ENCODE results near the gene DMRTB1.

Gene DMRTB1

DNA sequence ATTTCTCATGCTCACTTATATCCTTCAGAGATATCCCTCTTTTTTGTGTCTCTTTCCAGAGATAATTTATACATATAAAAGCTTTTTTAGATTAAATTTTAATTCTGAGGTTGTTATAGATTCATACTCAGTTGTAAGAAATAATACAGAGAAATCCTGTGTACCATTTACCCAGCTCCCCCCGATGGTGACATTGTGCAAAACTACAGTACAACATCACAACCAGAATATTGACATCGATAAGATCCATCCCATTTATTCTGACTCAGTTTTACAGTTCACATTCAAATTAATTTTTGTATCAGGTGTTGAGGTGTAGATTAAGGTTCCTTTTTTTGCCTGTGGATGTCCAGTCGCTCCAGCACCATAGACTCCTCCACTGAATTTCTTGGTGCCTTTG, 14.3 kb downstream of the DMRTB1 start:
- H3K4me1 ChIP-seq (ENCODE audit: insufficient read depth, insufficient read length), result peaks cover 10% of the 10 kb centered on the region
- DNase-seq (ENCODE audit: low read depth, low spot score), result no peak
- no peak overlapping the region for H3K9ac ChIP-seq (ENCODE audit: insufficient read length, low read depth)
- peaks cover 20% of the 10 kb centered on the region; the same call in 1 of the 2 replicates for H3K9me3 ChIP-seq (ENCODE audit: insufficient read depth, low read length)
- H3K27me3 ChIP-seq (ENCODE audit: insufficient read depth, insufficient read length), result peaks cover 12% of the 10 kb centered on the region
- TF ChIP-seq YY1 (IDR thresholded peaks at IDR 0.05; ENCODE audit: insufficient read depth, insufficient read length) (no peak), SUZ12 (IDR thresholded peaks at IDR 0.05; ENCODE audit: extremely low read depth, insufficient read depth, insufficient read length) (no peak), ZNF274 (IDR thresholded peaks at IDR 0.05; ENCODE audit: low read depth, low read length) (no peak)
- H3K36me3 ChIP-seq (ENCODE audit: insufficient read depth, insufficient read length, low read length), result no peaks in the 10 kb centered on the region
- no peak overlapping the region for H3K4me3 ChIP-seq (ENCODE audit: insufficient read length, low read depth)

DNA sequence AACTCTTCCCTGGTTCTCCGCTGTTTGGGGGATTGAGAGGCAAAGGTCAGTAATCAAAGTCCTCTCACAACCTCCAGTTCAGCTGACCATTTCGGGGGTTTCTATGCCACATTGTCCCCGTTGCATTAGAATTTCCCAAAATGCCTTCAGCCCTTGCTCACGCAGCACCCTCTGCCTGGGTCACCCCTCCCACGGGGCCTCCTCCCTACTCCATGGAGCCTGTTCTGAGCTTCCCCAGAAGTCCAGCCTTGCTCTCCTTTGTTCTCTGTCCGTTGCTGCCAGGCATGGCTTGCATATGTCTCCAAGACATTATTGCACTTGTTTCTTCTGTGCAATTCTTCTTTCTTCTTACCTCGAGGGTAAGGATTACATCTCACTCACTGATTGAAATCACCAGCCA, 16.5 kb downstream of the DMRTB1 start:
- Histone ChIP-seq H3K27me3 (ENCODE audit: insufficient read depth, insufficient read length) (peaks cover 12% of the 10 kb centered on the region), H3K4me3 (ENCODE audit: insufficient read length, low read depth) (no peak overlapping the region), H3K4me1 (ENCODE audit: insufficient read depth, insufficient read length) (peaks cover 6% of the 10 kb centered on the region), H3K9ac (ENCODE audit: insufficient read length, low read depth) (no peak overlapping the region), H3K9me3 (ENCODE audit: insufficient read depth, low read length) (peaks cover 9% of the 10 kb centered on the region; the same call in 1 of the 2 replicates), H3K36me3 (ENCODE audit: insufficient read depth, insufficient read length, low read length) (no peaks in the 10 kb centered on the region)
- no peak for TF ChIP-seq ZNF274 (IDR thresholded peaks at IDR 0.05; ENCODE audit: low read depth, low read length)
- no peak for TF ChIP-seq YY1 (IDR thresholded peaks at IDR 0.05; ENCODE audit: insufficient read depth, insufficient read length)
- no peak for TF ChIP-seq SUZ12 (IDR thresholded peaks at IDR 0.05; ENCODE audit: extremely low read depth, insufficient read depth, insufficient read length)
- DNase-seq (ENCODE audit: low read depth, low spot score), result no peak

DNA sequence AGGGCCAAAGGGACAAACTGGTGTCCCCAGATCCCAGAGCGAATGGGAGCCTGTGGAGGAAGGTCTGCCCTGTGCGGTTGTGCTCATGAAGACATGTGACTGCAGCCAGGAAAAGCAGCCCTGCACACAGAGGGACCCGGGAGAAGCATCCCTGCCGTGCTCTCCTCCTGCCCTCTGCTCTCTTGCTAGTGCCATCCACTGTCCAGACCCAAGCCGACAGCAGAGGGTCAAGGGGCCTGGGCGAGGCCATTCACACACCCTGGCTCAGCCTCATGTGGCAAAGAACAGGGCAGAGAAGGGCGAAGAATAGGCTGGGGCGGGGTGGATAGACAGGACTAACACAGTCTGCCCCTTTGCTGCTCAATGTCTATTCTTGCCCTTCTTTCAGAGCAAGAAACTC, 17.4 kb downstream of the DMRTB1 start:
- DNase-seq (ENCODE audit: low read depth, low spot score), result no peak
- Histone ChIP-seq H3K4me3 (ENCODE audit: insufficient read length, low read depth) (no peak overlapping the region), H3K4me1 (ENCODE audit: insufficient read depth, insufficient read length) (peaks cover 5% of the 10 kb centered on the region), H3K36me3 (ENCODE audit: insufficient read depth, insufficient read length, low read length) (no peaks in the 10 kb centered on the region), H3K9me3 (ENCODE audit: insufficient read depth, low read length) (no peaks in the 10 kb centered on the region), H3K27me3 (ENCODE audit: insufficient read depth, insufficient read length) (peaks cover 9% of the 10 kb centered on the region), H3K9ac (ENCODE audit: insufficient read length, low read depth) (no peak overlapping the region)
- TF ChIP-seq SUZ12 (IDR thresholded peaks at IDR 0.05; ENCODE audit: extremely low read depth, insufficient read depth, insufficient read length) (no peak), ZNF274 (IDR thresholded peaks at IDR 0.05; ENCODE audit: low read depth, low read length) (no peak), YY1 (IDR thresholded peaks at IDR 0.05; ENCODE audit: insufficient read depth, insufficient read length) (no peak)

DNA sequence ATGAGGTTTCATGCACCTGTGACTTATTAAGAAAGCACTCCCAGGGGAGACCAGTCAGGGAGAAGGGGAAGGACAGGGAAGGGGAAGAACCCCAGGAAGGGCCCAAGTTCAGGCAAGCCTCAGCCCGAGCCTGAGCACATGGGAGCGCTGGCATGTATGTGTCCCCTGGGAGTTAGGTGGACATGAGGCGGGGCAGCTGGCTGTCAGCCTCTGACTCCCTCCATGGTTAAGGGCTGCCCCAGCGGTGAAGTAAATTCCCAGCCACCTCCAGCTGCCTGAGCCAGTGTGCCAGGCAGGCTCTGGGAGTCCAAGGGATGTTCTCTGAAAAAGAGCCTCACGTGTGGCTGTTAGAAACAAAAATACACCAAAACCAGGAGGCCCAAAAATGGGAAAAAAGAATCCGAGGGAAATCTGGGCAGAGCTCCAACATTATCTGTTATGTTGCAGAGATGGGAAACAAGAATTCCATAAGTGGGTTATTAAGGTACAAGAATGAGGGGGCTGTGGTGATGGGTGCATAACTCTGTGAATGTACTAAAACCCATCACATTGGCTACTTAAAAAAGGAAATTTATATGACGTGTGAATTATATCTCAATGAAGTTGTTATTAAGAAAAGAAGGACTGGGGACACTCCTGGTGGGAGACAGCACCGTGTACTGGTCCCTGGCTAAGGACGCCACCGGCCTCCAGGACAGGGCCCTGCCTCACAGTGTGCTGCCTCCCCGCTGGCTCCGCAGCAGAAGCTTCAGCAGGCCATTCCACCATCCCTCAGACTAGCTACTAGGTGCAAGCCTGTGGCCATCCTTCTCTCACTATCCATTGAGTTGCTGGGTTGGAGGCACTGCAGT, 18.7 kb downstream of the DMRTB1 start:
- peaks cover 9% of the 10 kb centered on the region for H3K27me3 ChIP-seq (ENCODE audit: insufficient read depth, insufficient read length)
- H3K9ac ChIP-seq (ENCODE audit: insufficient read length, low read depth), result no peak overlapping the region
- H3K36me3 ChIP-seq (ENCODE audit: insufficient read depth, insufficient read length, low read length), result no peaks in the 10 kb centered on the region
- H3K4me1 ChIP-seq (ENCODE audit: insufficient read depth, insufficient read length), result peaks cover 5% of the 10 kb centered on the region
- no peak for DNase-seq (ENCODE audit: low read depth, low spot score)
- H3K9me3 ChIP-seq (ENCODE audit: insufficient read depth, low read length), result no peaks in the 10 kb centered on the region
- no peak overlapping the region for H3K4me3 ChIP-seq (ENCODE audit: insufficient read length, low read depth)
- TF ChIP-seq YY1 (IDR thresholded peaks at IDR 0.05; ENCODE audit: insufficient read depth, insufficient read length) (no peak), SUZ12 (IDR thresholded peaks at IDR 0.05; ENCODE audit: extremely low read depth, insufficient read depth, insufficient read length) (no peak), ZNF274 (IDR thresholded peaks at IDR 0.05; ENCODE audit: low read depth, low read length) (no peak)

DNA sequence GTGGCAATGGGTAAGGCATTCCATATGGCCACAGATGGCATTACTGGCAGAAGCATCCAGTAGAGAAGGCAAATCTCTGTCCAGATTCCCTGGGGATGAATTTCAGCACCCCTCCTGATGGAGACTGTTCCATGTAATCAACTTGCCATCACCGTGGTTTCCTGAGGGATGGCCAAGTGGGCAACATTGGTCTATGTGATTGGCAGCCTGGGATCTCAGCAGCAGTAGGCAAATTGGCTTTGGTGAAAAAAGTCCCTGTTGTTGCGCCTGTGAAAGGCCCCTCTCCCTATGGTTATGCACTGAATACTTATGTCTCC, 19.3 kb downstream of the DMRTB1 start:
- Histone ChIP-seq H3K36me3 (ENCODE audit: insufficient read depth, insufficient read length, low read length) (no peaks in the 10 kb centered on the region), H3K9ac (ENCODE audit: insufficient read length, low read depth) (no peak overlapping the region), H3K4me1 (ENCODE audit: insufficient read depth, insufficient read length) (peaks cover 5% of the 10 kb centered on the region), H3K27me3 (ENCODE audit: insufficient read depth, insufficient read length) (peaks cover 9% of the 10 kb centered on the region), H3K9me3 (ENCODE audit: insufficient read depth, low read length) (no peaks in the 10 kb centered on the region), H3K4me3 (ENCODE audit: insufficient read length, low read depth) (no peak overlapping the region)
- no peak for DNase-seq (ENCODE audit: low read depth, low spot score)
- TF ChIP-seq YY1 (IDR thresholded peaks at IDR 0.05; ENCODE audit: insufficient read depth, insufficient read length) (no peak), ZNF274 (IDR thresholded peaks at IDR 0.05; ENCODE audit: low read depth, low read length) (no peak), SUZ12 (IDR thresholded peaks at IDR 0.05; ENCODE audit: extremely low read depth, insufficient read depth, insufficient read length) (no peak)

DNA sequence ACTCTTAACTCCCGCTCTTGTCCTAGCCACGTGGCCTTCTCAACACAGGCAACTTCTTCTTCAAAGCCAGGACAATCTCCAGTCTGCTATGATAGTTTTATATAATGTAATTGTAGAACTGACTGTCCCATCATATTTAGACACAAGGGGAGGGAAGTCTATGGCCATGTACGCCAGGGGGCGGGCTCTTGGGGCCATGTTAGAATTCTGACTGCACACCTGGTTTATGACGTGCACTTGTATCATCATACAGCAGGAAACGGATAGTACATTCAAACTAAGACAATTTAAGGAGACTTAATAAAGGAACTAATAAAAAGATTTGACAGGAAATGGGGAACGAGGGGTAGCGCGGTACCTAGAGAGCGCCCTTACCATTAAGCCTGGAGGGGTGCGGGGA, 21.5 kb downstream of the DMRTB1 start:
- no peaks in the 10 kb centered on the region for H3K9me3 ChIP-seq (ENCODE audit: insufficient read depth, low read length)
- H3K4me3 ChIP-seq (ENCODE audit: insufficient read length, low read depth), result no peak overlapping the region
- peaks cover 13% of the 10 kb centered on the region for H3K27me3 ChIP-seq (ENCODE audit: insufficient read depth, insufficient read length)
- H3K36me3 ChIP-seq (ENCODE audit: insufficient read depth, insufficient read length, low read length), result no peaks in the 10 kb centered on the region
- TF ChIP-seq ZNF274 (IDR thresholded peaks at IDR 0.05; ENCODE audit: low read depth, low read length) (no peak), SUZ12 (IDR thresholded peaks at IDR 0.05; ENCODE audit: extremely low read depth, insufficient read depth, insufficient read length) (no peak), YY1 (IDR thresholded peaks at IDR 0.05; ENCODE audit: insufficient read depth, insufficient read length) (no peak)
- DNase-seq (ENCODE audit: low read depth, low spot score), result no peak
- H3K9ac ChIP-seq (ENCODE audit: insufficient read length, low read depth), result no peak overlapping the region
- H3K4me1 ChIP-seq (ENCODE audit: insufficient read depth, insufficient read length), result peaks cover 7% of the 10 kb centered on the region

DNA sequence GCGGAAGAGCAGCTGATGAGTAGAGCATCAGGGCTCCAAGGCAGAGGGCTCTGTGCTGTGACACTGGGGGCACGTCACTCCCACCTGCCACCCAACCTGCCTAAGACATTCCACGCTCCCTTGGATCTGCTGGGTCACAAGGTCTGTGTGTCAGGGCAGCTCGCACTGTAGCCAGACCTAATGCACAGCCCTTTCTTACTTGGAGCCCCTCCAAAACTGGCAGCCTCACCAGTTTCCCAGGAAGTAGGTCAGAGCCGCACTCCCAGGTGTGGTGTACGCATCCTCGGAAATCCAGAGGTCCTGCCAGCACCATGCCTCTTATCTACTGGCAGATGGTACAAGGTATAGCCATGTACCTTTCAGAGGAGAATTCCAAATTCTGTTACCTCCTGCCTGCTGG, 22.3 kb downstream of the DMRTB1 start:
- peaks cover 10% of the 10 kb centered on the region for H3K4me1 ChIP-seq (ENCODE audit: insufficient read depth, insufficient read length)
- H3K4me3 ChIP-seq (ENCODE audit: insufficient read length, low read depth), result no peak overlapping the region
- H3K9me3 ChIP-seq (ENCODE audit: insufficient read depth, low read length), result no peaks in the 10 kb centered on the region
- no peaks in the 10 kb centered on the region for H3K36me3 ChIP-seq (ENCODE audit: insufficient read depth, insufficient read length, low read length)
- TF ChIP-seq YY1 (IDR thresholded peaks at IDR 0.05; ENCODE audit: insufficient read depth, insufficient read length) (no peak), SUZ12 (IDR thresholded peaks at IDR 0.05; ENCODE audit: extremely low read depth, insufficient read depth, insufficient read length) (no peak), ZNF274 (IDR thresholded peaks at IDR 0.05; ENCODE audit: low read depth, low read length) (no peak)
- H3K27me3 ChIP-seq (ENCODE audit: insufficient read depth, insufficient read length), result peaks cover 12% of the 10 kb centered on the region
- no peak overlapping the region for H3K9ac ChIP-seq (ENCODE audit: insufficient read length, low read depth)
- no peak for DNase-seq (ENCODE audit: low read depth, low spot score)
